HG03520 (cell line): Measurements from ENCODE around the gene SLC4A1.

Source experiments
- ATAC-seq: cut with Tn5 transposase; IDR thresholded peaks from one replicate; pipeline ENCODE4 v1.9.1; 2021; ENCODE audit warnings: mild to moderate bottlenecking, moderate library complexity; ENCODE audit not compliant: unreplicated experiment

The SLC4A1 gene

GRCh38 chr17:44267818-44268490 lies at the start of gene SLC4A1:
TSS of gene SLC4A1 (minus strand) at chr17:44268135. CDS start at chr17:44262866, 5,269 bp downstream.
- no peak for ATAC-seq

- no peak for ATAC-seq
These were observed 49.6 kb upstream of the SLC4A1 start for GRCh38 chr17:44317545-44317944.

- no peak for ATAC-seq
These were observed 48.1 kb upstream of the SLC4A1 start for GRCh38 chr17:44315760-44316731.

GRCh38 chr17:44314869-44315661 lies 47.1 kb upstream of the SLC4A1 start:
- ATAC-seq: no peak

- ATAC-seq: no peak
These were observed 46.6 kb upstream of the SLC4A1 start for GRCh38 chr17:44314524-44314868.

GRCh38 chr17:44314031-44314430 lies 46.1 kb upstream of the SLC4A1 start:
- ATAC-seq: no peak

GRCh38 chr17:44312396-44313104 lies 44.6 kb upstream of the SLC4A1 start:
- no peak for ATAC-seq

- no peak for ATAC-seq
These were observed 43.7 kb upstream of the SLC4A1 start for GRCh38 chr17:44311562-44312181.

- no peak for ATAC-seq
These were observed 42.9 kb upstream of the SLC4A1 start for GRCh38 chr17:44310609-44311376.

GRCh38 chr17:44310188-44310587 lies 42.3 kb upstream of the SLC4A1 start:
- no peak for ATAC-seq

GRCh38 chr17:44309472-44309871 lies 41.5 kb upstream of the SLC4A1 start:
- ATAC-seq: no peak

GRCh38 chr17:44308865-44309264 lies 40.9 kb upstream of the SLC4A1 start:
- ATAC-seq: no peak

GRCh38 chr17:44308320-44308818 lies 40.4 kb upstream of the SLC4A1 start, which contains the start of gene RUNDC3A:
TSS of gene RUNDC3A (plus strand) at chr17:44308601. CDS start at chr17:44308833, 232 bp downstream.
- no peak for ATAC-seq

GRCh38 chr17:44307387-44308186 lies 39.7 kb upstream of the SLC4A1 start:
- ATAC-seq: no peak

- no peak for ATAC-seq
These were observed 36.7 kb upstream of the SLC4A1 start for GRCh38 chr17:44304651-44305050.

GRCh38 chr17:44297975-44298374 lies 30.0 kb upstream of the SLC4A1 start:
- ATAC-seq: no peak

- no peak for ATAC-seq
These were observed 25.7 kb upstream of the SLC4A1 start for GRCh38 chr17:44293509-44294226.

GRCh38 chr17:44287651-44288050 lies 19.7 kb upstream of the SLC4A1 start:
- ATAC-seq: no peak
